Lower leg skin (tissue), 3 donors: ENCODE data around the gene CAB39.

Source experiments
- POLR2A ChIP-seq, 2 donors: fragments of 450-650 bp; IDR thresholded peaks; one replicate each; pipeline ENCODE4 v1.6.1; 2016 to 2017; ENCODE audit warnings: antibody characterized with exemption in 2 of 2, mild to moderate bottlenecking in 1 of 2, moderate library complexity in 1 of 2
- TF ChIP-seq, protein P1 (sequence below), 3 donors: fragments of 450-650 bp; IDR thresholded peaks; one replicate each; pipeline ENCODE4 v1.5.1; 2016; ENCODE audit warnings: antibody characterized with exemption in 3 of 3, mild to moderate bottlenecking in 3 of 3, moderate library complexity in 2 of 3

DNA sequence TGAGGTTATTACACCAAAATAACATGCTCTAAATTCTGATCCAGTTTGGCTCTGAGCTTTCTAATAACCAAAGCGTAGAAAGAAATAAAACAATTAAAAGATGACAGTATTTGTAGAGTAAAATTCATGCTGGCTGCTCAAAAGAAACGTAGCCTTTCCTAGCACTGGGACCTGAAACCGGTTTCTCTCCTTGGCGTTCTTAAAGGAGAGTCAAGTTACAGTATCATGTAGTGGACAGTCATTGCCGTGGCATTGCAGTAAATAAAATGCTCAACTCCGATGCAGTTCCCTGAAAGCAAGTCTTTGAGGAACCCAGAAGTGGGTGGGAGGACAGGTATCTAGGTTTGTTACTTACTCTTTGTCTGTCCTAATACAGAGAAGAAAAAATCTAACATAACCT lies 99.4 kb downstream of the CAB39 start:
- TF ChIP-seq, protein P1, sequence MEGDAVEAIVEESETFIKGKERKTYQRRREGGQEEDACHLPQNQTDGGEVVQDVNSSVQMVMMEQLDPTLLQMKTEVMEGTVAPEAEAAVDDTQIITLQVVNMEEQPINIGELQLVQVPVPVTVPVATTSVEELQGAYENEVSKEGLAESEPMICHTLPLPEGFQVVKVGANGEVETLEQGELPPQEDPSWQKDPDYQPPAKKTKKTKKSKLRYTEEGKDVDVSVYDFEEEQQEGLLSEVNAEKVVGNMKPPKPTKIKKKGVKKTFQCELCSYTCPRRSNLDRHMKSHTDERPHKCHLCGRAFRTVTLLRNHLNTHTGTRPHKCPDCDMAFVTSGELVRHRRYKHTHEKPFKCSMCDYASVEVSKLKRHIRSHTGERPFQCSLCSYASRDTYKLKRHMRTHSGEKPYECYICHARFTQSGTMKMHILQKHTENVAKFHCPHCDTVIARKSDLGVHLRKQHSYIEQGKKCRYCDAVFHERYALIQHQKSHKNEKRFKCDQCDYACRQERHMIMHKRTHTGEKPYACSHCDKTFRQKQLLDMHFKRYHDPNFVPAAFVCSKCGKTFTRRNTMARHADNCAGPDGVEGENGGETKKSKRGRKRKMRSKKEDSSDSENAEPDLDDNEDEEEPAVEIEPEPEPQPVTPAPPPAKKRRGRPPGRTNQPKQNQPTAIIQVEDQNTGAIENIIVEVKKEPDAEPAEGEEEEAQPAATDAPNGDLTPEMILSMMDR (IDR thresholded peaks at IDR 0.05), result no peak
- TF ChIP-seq POLR2A (IDR thresholded peaks at IDR 0.05), result no peak
